Measurements from ENCODE around the gene CTU1. TPM values are rescaled to one million over a fixed set of nuclear protein-coding genes. Genes with fewer than 3 reads are reported as not detected.
"Not testable (repeated sequence)": the region's sequence is repeated elsewhere in the genome, so short reads cannot be mapped to it uniquely, and the experiment has no call there.

Gene CTU1
- 1 to 10 TPM; 8.8 to 9.8 TPM for total RNA-seq

GRCh38 chr19:51108066-51108804 is at the start of gene CTU1:
TSS of gene CTU1 (minus strand) at chr19:51108409. CDS start at chr19:51104569, 3,840 bp downstream.
- peak within 1 kb of the TSS; percentile 93 for H3K4me3 Mint-ChIP-seq
- ChIA-PET CTCF (interaction anchor here (1.6 kb wide), 1 partner anchor 50 kb away, joined by 4 read pairs; no protein-coding TSS in a partner anchor), POLR2A (no interaction called here)
- peaks cover 14% of the 10 kb centered on the region for H3K36me3 Mint-ChIP-seq
- DNase-seq = peak; percentile 99
- peaks cover 35% of the 10 kb centered on the region for H3K4me1 Mint-ChIP-seq (ENCODE audit: low read depth)
- no peaks in the 10 kb centered on the region for H3K27me3 Mint-ChIP-seq
- intact Hi-C loops (cut with micrococcal nuclease) = loop anchor here (2.0 kb wide), 2 partner anchors 303 to 597 kb away; partner anchors contain the start of gene JOSD2
- H3K27ac Mint-ChIP-seq = peak within 1 kb of the TSS; percentile 81
- H3K9me3 Mint-ChIP-seq = no peaks in the 10 kb centered on the region

DNA sequence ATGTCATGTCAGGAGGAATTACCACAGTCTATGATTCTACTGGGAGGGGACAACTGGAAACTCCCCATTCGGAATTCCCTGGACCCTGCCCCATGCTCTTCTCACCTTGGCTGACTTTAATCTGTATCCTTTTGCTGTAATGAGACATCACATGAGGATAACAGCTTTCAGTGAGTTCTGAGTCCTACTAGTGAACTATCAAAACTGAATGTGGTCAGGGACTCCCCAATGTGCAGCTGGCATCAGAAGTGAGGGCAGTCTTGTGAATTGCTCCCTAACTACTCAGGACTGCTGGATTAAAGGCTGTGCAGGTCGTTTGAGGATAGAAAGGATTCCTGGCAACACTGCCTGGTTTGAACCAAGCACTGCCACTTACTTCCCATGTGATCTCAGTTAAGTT is 49.1 kb upstream of the CTU1 start:
- DNase-seq = no peak
- no peak overlapping the region for H3K27ac Mint-ChIP-seq
- intact Hi-C loops (cut with micrococcal nuclease) = loop anchor here (5.0 kb wide), 1 partner anchor 45 kb away; no protein-coding TSS in a partner anchor
- CTCF ChIA-PET = interaction anchor here (0.6 to 6.9 kb wide), 9 partner anchors 7 to 501 kb away, joined by 3 to 86 read pairs (median 6); partner anchors contain the start of gene CTU1
- no peaks in the 10 kb centered on the region for H3K9me3 Mint-ChIP-seq
- H3K4me1 Mint-ChIP-seq (ENCODE audit: low read depth) = peaks cover 6% of the 10 kb centered on the region
- H3K4me3 Mint-ChIP-seq = no peak overlapping the region
- H3K27me3 Mint-ChIP-seq = peaks cover 7% of the 10 kb centered on the region
- POLR2A ChIA-PET = no interaction called here
- no peaks in the 10 kb centered on the region for H3K36me3 Mint-ChIP-seq

DNA sequence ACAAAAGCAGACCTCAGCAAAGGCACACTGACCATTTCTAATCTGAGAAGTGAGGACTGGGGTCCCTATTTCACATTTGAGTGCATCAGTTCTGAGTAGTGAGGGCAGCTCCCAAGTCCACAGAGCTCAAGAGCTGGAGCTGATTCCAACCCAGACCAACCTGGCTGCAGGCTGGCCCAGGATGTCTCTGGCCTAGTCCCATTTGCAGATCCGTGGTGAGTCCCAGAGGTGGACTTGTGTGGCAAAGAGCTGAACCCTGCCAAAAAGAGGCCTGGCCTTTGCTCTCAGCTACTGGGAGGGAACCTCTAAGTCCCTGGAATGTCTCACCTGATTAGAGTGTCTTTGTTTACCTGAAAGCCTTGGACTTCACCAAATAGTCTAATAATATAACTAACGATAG is 48.5 kb upstream of the CTU1 start:
- no peaks in the 10 kb centered on the region for H3K36me3 Mint-ChIP-seq
- DNase-seq = no peak
- H3K9me3 Mint-ChIP-seq = no peaks in the 10 kb centered on the region
- no peak overlapping the region for H3K27ac Mint-ChIP-seq
- intact Hi-C loops (cut with micrococcal nuclease) = loop anchor here (5.0 kb wide), 1 partner anchor 44 kb away; no protein-coding TSS in a partner anchor
- peaks cover 6% of the 10 kb centered on the region for H3K4me1 Mint-ChIP-seq (ENCODE audit: low read depth)
- H3K27me3 Mint-ChIP-seq = peaks cover 7% of the 10 kb centered on the region
- POLR2A ChIA-PET = no interaction called here
- no peak overlapping the region for H3K4me3 Mint-ChIP-seq
- CTCF ChIA-PET = interaction anchor here (1.2 to 6.9 kb wide), 6 partner anchors 8 to 502 kb away, joined by 3 to 86 read pairs (median 14); no protein-coding TSS in a partner anchor

- no peak overlapping the region for H3K27ac Mint-ChIP-seq
These were observed 42.4 kb upstream of the CTU1 start for GRCh38 chr19:51150627-51151026.

DNA sequence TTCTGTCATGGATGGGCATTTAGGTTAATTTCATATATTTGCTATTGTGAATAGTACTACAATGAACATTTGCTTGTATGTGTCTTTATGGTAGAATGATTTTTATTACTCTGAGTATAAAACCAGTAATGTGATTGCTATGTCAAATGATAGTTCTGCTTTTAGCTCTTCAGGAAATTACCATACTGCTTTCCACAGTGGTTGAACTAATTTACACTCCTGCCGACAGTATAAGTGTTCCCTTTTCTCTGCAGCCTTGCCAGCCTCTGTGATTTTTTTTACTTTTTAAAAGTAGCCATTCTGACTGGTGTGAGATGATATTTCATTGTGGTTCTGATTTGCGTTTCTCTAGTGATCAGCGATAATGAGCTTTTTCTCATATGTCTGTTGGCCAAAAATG is 40.4 kb upstream of the CTU1 start:
- Mint-ChIP-seq H3K36me3 (no peaks in the 10 kb centered on the region), H3K9me3 (no peaks in the 10 kb centered on the region), H3K4me1 (ENCODE audit: low read depth) (no peaks in the 10 kb centered on the region), H3K27me3 (peaks cover 3% of the 10 kb centered on the region), H3K27ac (no peak overlapping the region), H3K4me3 (no peak overlapping the region)
- intact Hi-C loops (cut with micrococcal nuclease) = no loop called here
- no peak for DNase-seq
- POLR2A ChIA-PET = no interaction called here
- CTCF ChIA-PET = interaction anchor here (0.7 to 2.4 kb wide), 3 partner anchors 10 to 510 kb away, joined by 3 to 10 read pairs (median 3); no protein-coding TSS in a partner anchor

More at GRCh38 chr19:51150627-51151026, 42.4 kb upstream of the CTU1 start:
- no peak for DNase-seq
- peaks cover 6% of the 10 kb centered on the region for H3K27me3 Mint-ChIP-seq
- no peaks in the 10 kb centered on the region for H3K4me1 Mint-ChIP-seq (ENCODE audit: low read depth)
- H3K4me3 Mint-ChIP-seq = no peak overlapping the region
- CTCF ChIA-PET = no interaction called here
- H3K36me3 Mint-ChIP-seq = no peaks in the 10 kb centered on the region
- POLR2A ChIA-PET = no interaction called here
- no peaks in the 10 kb centered on the region for H3K9me3 Mint-ChIP-seq
- intact Hi-C loops (cut with micrococcal nuclease) = no loop called here

DNA sequence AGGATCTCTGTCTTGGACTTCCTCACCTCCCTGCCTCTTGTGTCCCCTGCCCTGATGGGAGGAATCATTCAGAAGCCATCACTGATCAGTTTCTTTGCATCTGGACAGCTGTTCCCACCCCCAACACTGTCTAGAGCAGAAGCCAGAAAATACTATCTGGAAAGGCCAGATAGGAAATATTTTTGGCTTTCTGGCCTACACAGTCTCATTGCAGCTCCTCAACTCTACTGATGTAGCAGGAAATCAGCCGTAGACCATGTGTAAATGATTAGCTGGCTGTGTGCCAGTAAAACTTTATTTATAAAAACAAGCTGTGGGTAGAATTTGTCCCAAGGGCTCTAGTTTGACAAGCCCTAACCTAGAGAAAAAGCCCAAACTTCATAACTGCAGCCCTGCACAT is 39.5 kb upstream of the CTU1 start:
- Mint-ChIP-seq H3K27me3 (peaks cover 2% of the 10 kb centered on the region), H3K36me3 (no peaks in the 10 kb centered on the region), H3K27ac (no peak overlapping the region), H3K9me3 (no peaks in the 10 kb centered on the region), H3K4me1 (ENCODE audit: low read depth) (no peaks in the 10 kb centered on the region), H3K4me3 (no peak overlapping the region)
- POLR2A ChIA-PET = no interaction called here
- CTCF ChIA-PET = interaction anchor here (0.7 to 2.4 kb wide), 3 partner anchors 11 to 112 kb away, joined by 3 to 10 read pairs (median 3); no protein-coding TSS in a partner anchor
- intact Hi-C loops (cut with micrococcal nuclease) = no loop called here
- DNase-seq = no peak

DNA sequence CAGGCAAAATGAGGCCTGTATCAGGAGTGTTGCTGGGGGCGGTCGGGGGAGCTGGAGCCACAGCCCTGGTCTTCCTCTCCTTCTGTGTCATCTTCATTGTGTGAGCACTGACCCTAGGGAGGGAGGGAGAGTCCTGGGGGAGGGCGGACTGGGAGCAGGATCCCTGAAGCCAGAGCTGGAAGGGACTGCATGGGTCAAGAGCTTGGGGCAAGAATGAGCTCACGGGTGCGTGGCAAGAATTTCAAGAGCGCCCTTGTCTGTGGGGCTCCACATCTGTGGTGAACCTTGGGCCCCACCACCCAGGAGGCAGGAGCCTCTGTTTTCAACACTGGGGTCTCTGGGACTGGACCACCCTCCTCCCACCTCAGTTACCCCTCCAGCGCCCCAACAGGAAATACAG is 38.5 kb upstream of the CTU1 start:
- Mint-ChIP-seq H3K27me3 (peaks cover 2% of the 10 kb centered on the region), H3K27ac (no peak overlapping the region), H3K4me3 (no peak overlapping the region), H3K9me3 (no peaks in the 10 kb centered on the region), H3K4me1 (ENCODE audit: low read depth) (no peaks in the 10 kb centered on the region), H3K36me3 (no peaks in the 10 kb centered on the region)
- intact Hi-C loops (cut with micrococcal nuclease) = no loop called here
- DNase-seq = no peak
- ChIA-PET POLR2A (no interaction called here), CTCF (interaction anchor here (1.4 to 2.4 kb wide), 3 partner anchors 10 to 113 kb away, joined by 3 to 10 read pairs (median 5); no protein-coding TSS in a partner anchor)

- intact Hi-C loops (cut with micrococcal nuclease) = no loop called here
- Mint-ChIP-seq H3K4me1 (ENCODE audit: low read depth) (no peaks in the 10 kb centered on the region), H3K4me3 (no peak overlapping the region), H3K9me3 (no peaks in the 10 kb centered on the region), H3K27ac (no peak overlapping the region), H3K36me3 (no peaks in the 10 kb centered on the region), H3K27me3 (peaks cover 2% of the 10 kb centered on the region)
- DNase-seq = no peak
- ChIA-PET CTCF (interaction anchor here (0.8 to 2.0 kb wide), 2 partner anchors 11 to 12 kb away, joined by 4 to 5 read pairs; no protein-coding TSS in a partner anchor), POLR2A (no interaction called here)
These were observed 37.8 kb upstream of the CTU1 start for GRCh38 chr19:51145916-51146493.

DNA sequence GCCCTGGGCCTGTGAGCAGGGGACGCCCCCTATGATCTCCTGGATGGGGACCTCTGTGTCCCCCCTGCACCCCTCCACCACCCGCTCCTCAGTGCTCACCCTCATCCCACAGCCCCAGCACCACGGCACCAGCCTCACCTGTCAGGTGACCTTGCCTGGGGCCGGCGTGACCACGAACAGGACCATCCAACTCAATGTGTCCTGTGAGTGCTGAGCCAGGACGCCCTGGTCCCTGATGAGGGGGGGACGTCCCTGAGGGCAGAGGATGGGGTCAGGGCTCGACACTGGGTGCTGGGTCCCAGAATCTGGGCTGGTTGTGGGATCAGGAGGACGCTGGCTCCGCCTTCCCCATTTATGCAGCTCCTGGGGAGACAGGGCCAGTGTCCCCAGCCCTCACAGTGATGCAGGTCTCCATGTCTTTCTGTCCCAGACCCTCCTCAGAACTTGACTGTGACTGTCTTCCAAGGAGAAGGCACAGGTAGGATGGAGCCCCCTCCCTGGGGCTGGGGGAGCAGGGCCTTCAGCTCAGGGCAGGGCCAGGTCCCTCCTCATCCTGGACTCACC is 36.4 kb upstream of the CTU1 start:
- intact Hi-C loops (cut with micrococcal nuclease) = no loop called here
- ChIA-PET CTCF (interaction anchor here (2.0 kb wide), 1 partner anchor 12 kb away, joined by 5 read pairs; no protein-coding TSS in a partner anchor), POLR2A (no interaction called here)
- no peak overlapping the region for H3K27ac Mint-ChIP-seq
- no peak overlapping the region for H3K4me3 Mint-ChIP-seq
- H3K36me3 Mint-ChIP-seq = no peaks in the 10 kb centered on the region
- H3K9me3 Mint-ChIP-seq = no peaks in the 10 kb centered on the region
- peaks cover 2% of the 10 kb centered on the region for H3K27me3 Mint-ChIP-seq
- H3K4me1 Mint-ChIP-seq (ENCODE audit: low read depth) = no peaks in the 10 kb centered on the region
- DNase-seq = no peak

GRCh38 chr19:51143486-51143885 is 35.3 kb upstream of the CTU1 start:
- H3K4me1 Mint-ChIP-seq (ENCODE audit: low read depth) = no peaks in the 10 kb centered on the region
- DNase-seq = no peak
- no peak overlapping the region for H3K27ac Mint-ChIP-seq
- ChIA-PET POLR2A (no interaction called here), CTCF (no interaction called here)
- peaks cover 2% of the 10 kb centered on the region for H3K27me3 Mint-ChIP-seq
- H3K36me3 Mint-ChIP-seq = no peaks in the 10 kb centered on the region
- intact Hi-C loops (cut with micrococcal nuclease) = no loop called here
- H3K4me3 Mint-ChIP-seq = no peak overlapping the region
- no peaks in the 10 kb centered on the region for H3K9me3 Mint-ChIP-seq

GRCh38 chr19:51142809-51143475 is 34.7 kb upstream of the CTU1 start:
- H3K9me3 Mint-ChIP-seq; CTCF ChIA-PET; DNase-seq; H3K4me3 Mint-ChIP-seq; H3K4me1 Mint-ChIP-seq (ENCODE audit: low read depth); H3K36me3 Mint-ChIP-seq; intact Hi-C loops (cut with micrococcal nuclease); H3K27ac Mint-ChIP-seq; H3K27me3 Mint-ChIP-seq; POLR2A ChIA-PET: not testable (repeated sequence)

- H3K9me3 Mint-ChIP-seq = no peaks in the 10 kb centered on the region
- no peak for DNase-seq
- peaks cover 8% of the 10 kb centered on the region for H3K4me1 Mint-ChIP-seq (ENCODE audit: low read depth)
- intact Hi-C loops (cut with micrococcal nuclease) = no loop called here
- ChIA-PET CTCF (no interaction called here), POLR2A (no interaction called here)
- H3K27ac Mint-ChIP-seq = no peak within 1 kb of the TSS
- peaks cover 2% of the 10 kb centered on the region for H3K27me3 Mint-ChIP-seq
- no peak within 1 kb of the TSS for H3K4me3 Mint-ChIP-seq
- no peaks in the 10 kb centered on the region for H3K36me3 Mint-ChIP-seq
These were observed 33.9 kb upstream of the CTU1 start, which contains the start of gene SIGLEC7 for GRCh38 chr19:51142119-51142518. TSS of gene SIGLEC7 (plus strand) at chr19:51142301. CDS start at chr19:51142370, 69 bp downstream.

Measured in activated CD4-positive, alpha-beta memory T cell treated with anti-CD3 and anti-CD28 coated beads for 36 hours (primary cell).